Epithelial cell of esophagus (primary cell): ENCODE data around the gene RGS19.

Source experiments
- DNase-seq: peaks from one replicate; pipeline ENCODE4 v3.0.0; 2010; ENCODE audit warnings: low read depth
- H3K4me3 ChIP-seq: 2 replicates; pipeline ENCODE4 v1.5.1; 2011; ENCODE audit warnings: mild to moderate bottlenecking, low read length, control low read depth
- CTCF ChIP-seq: IDR thresholded peaks from 2 replicates; pipeline ENCODE4 v1.5.1; 2011; ENCODE audit warnings: low read depth, mild to moderate bottlenecking, low read length, control low read depth, inconsistent platforms; ENCODE audit not compliant: insufficient read depth; ENCODE audit errors: missing control alignments

The RGS19 gene

GRCh38 chr20:64077541-64077875, 1.8 kb downstream of the RGS19 start:
- no peak for DNase-seq
- no peak for TF ChIP-seq CTCF
- no peak overlapping the region for H3K4me3 ChIP-seq

- no peak for TF ChIP-seq CTCF
- no peak overlapping the region for H3K4me3 ChIP-seq
- no peak for DNase-seq
Measured at GRCh38 chr20:64077094-64077493, 2.2 kb downstream of the RGS19 start.

GRCh38 chr20:64076061-64076997, 3.0 kb downstream of the RGS19 start:
- DNase-seq: no peak
- no peak for TF ChIP-seq CTCF
- no peak overlapping the region for H3K4me3 ChIP-seq

GRCh38 chr20:64075556-64075955, 3.8 kb downstream of the RGS19 start:
- DNase-seq: no peak
- TF ChIP-seq CTCF: no peak
- H3K4me3 ChIP-seq: no peak overlapping the region

- H3K4me3 ChIP-seq: no peak overlapping the region
- no peak for DNase-seq
- TF ChIP-seq CTCF: no peak
Measured at GRCh38 chr20:64074963-64075362, 4.4 kb downstream of the RGS19 start.

- H3K4me3 ChIP-seq: no peak overlapping the region
- DNase-seq: no peak
- TF ChIP-seq CTCF: no peak
Measured at GRCh38 chr20:64074184-64074789, 5.0 kb downstream of the RGS19 start.
